WTC11 (cell line): ENCODE results near the gene COX6A1. TPM values are rescaled to one million over a fixed set of nuclear protein-coding genes. Genes with fewer than 3 reads are reported as not detected.

Source experiments
- ATAC-seq: fragments of 200-7000 bp; cut with Tn5 transposase; 2 replicates; pipeline ENCODE4 v1.10.0; 2021; ENCODE audit warnings: mild to moderate bottlenecking, moderate library complexity
- CTCF ChIA-PET: fragments of 300-600 bp; sonication (Branson Sonifier 250); formaldehyde crosslinking; loops from one replicate; lab custom pipeline; 2021; ENCODE audit warnings: antibody characterized with exemption; lab: Charles Lee
- POLR2A ChIA-PET: fragments of 350-600 bp; sonication (Branson Sonifier 250); formaldehyde crosslinking; loops from one replicate; lab custom pipeline; 2021; ENCODE audit warnings: antibody characterized with exemption; lab: Charles Lee
- DNase-seq: peaks from one replicate; pipeline ENCODE4 v3.0.0; 2021; ENCODE audit warnings: low spot score
- H3K27ac Mint-ChIP-seq: 2 replicates; pipeline ENCODE4 v1.8.0; 2021; ENCODE audit warnings: mixed read lengths
- H3K27me3 Mint-ChIP-seq: 2 replicates; pipeline ENCODE4 v1.8.0; 2021; ENCODE audit warnings: low read depth, mild to moderate bottlenecking, moderate library complexity, mixed read lengths
- H3K36me3 Mint-ChIP-seq: 2 replicates; pipeline ENCODE4 v1.8.0; 2021; ENCODE audit warnings: mixed read lengths
- H3K4me1 Mint-ChIP-seq: 2 replicates; pipeline ENCODE4 v1.8.0; 2022; ENCODE audit warnings: mixed read lengths
- H3K4me3 Mint-ChIP-seq: 2 replicates; pipeline ENCODE4 v1.8.0; 2021; ENCODE audit warnings: mild to moderate bottlenecking, moderate library complexity, mixed read lengths
- H3K9me3 Mint-ChIP-seq: 2 replicates; pipeline ENCODE4 v1.8.0; 2021; ENCODE audit warnings: mixed read lengths
- AFF4 ChIP-seq: sonication (generic); formaldehyde crosslinking; IDR thresholded peaks from 2 replicates; pipeline ENCODE4 v1.8.1; 2023; ENCODE audit warnings: mild to moderate bottlenecking, missing genetic modification reagents, borderline replicate concordance
- ATF6 ChIP-seq: sonication (generic); formaldehyde crosslinking; IDR thresholded peaks from 2 replicates; pipeline ENCODE4 v1.8.1; 2023; ENCODE audit warnings: mild to moderate bottlenecking, missing genetic modification reagents
- CBFB ChIP-seq: sonication (generic); formaldehyde crosslinking; IDR thresholded peaks from 2 replicates; pipeline ENCODE4 v1.8.1; 2022; ENCODE audit warnings: mild to moderate bottlenecking, low read depth, missing genetic modification reagents
- EMX1 ChIP-seq: fragments of 250-450 bp; sonication (Bioruptor Pico); IDR thresholded peaks from 2 replicates; pipeline ENCODE4 v1.8.0; 2021; ENCODE audit warnings: mild to moderate bottlenecking
- ESRRA ChIP-seq: sonication (generic); formaldehyde crosslinking; IDR thresholded peaks from 2 replicates; pipeline ENCODE4 v1.8.1; 2022; ENCODE audit warnings: mild to moderate bottlenecking, missing genetic modification reagents, borderline replicate concordance
- ETV6 ChIP-seq: sonication (generic); formaldehyde crosslinking; IDR thresholded peaks from 2 replicates; pipeline ENCODE4 v1.8.1; 2022; ENCODE audit warnings: mild to moderate bottlenecking, missing genetic modification reagents
- FOXP4 ChIP-seq: sonication (generic); formaldehyde crosslinking; IDR thresholded peaks from 2 replicates; pipeline ENCODE4 v1.8.0; 2022; ENCODE audit warnings: mild to moderate bottlenecking, missing genetic modification reagents
- SMAD3 ChIP-seq: sonication (generic); formaldehyde crosslinking; IDR thresholded peaks from 2 replicates; pipeline ENCODE4 v1.8.0; 2022; ENCODE audit warnings: missing genetic modification reagents, mild to moderate bottlenecking, borderline replicate concordance
- USF1 ChIP-seq: sonication (generic); formaldehyde crosslinking; IDR thresholded peaks from 2 replicates; pipeline ENCODE4 v1.8.0; 2022; ENCODE audit warnings: mild to moderate bottlenecking, missing genetic modification reagents
- ZNF532 ChIP-seq: fragments of 250-450 bp; sonication (Bioruptor Pico); IDR thresholded peaks from 2 replicates; pipeline ENCODE4 v1.9.0; 2021; ENCODE audit warnings: mild to moderate bottlenecking, borderline replicate concordance
- ZSCAN18 ChIP-seq: fragments of 250-450 bp; sonication (Bioruptor Pico); IDR thresholded peaks from 2 replicates; pipeline ENCODE4 v2.1.2; 2022; ENCODE audit warnings: mild to moderate bottlenecking, moderate library complexity
- total RNA-seq: library from RNA; stranded (reverse); gene quantifications from 3 replicates; pipeline ENCODE4 v1.2.3, GENCODE V29; 2021

Gene COX6A1
- total RNA-seq, 1 experiment from 2014 or later: 573 TPM

GRCh38 chr12:120422892-120423456, 14.9 kb upstream of the COX6A1 start (continued):
- TF ChIP-seq ZNF532 (CRISPR knock-in tag) (no peak), FOXP4 (CRISPR knock-in tag) (no peak), ATF6 (CRISPR knock-in tag) (no peak), EMX1 (CRISPR knock-in tag) (no peak), ETV6 (CRISPR knock-in tag) (no peak), SMAD3 (CRISPR knock-in tag) (no peak), ESRRA (CRISPR knock-in tag) (no peak), USF1 (CRISPR knock-in tag) (no peak), ZSCAN18 (CRISPR knock-in tag) (no peak)

GRCh38 chr12:120425797-120426196, 12.1 kb upstream of the COX6A1 start:
- H3K4me3 Mint-ChIP-seq: no peak overlapping the region
- no peaks in the 10 kb centered on the region for H3K9me3 Mint-ChIP-seq
- ChIA-PET POLR2A (no interaction called here), CTCF (interaction anchor here (5.3 kb wide), 1 partner anchor 59 kb away, joined by 74 read pairs; no protein-coding TSS in a partner anchor)
- TF ChIP-seq AFF4 (CRISPR knock-in tag): no peak
- TF ChIP-seq CBFB: no peak
- H3K27me3 Mint-ChIP-seq: peaks cover 23% of the 10 kb centered on the region
- no peaks in the 10 kb centered on the region for H3K36me3 Mint-ChIP-seq
- ATAC-seq (no peak), DNase-seq (no peak)
- no peak overlapping the region for H3K27ac Mint-ChIP-seq
- peaks cover 14% of the 10 kb centered on the region for H3K4me1 Mint-ChIP-seq
